Measurements from ENCODE around the gene PTPRG.

PTPRG gene

GRCh38 chr3:62335196-62335595 is 773.8 kb downstream of the PTPRG start:
- Histone ChIP-seq H3K4me3 (no peak overlapping the region), H3K27ac (no peak overlapping the region)

- no peak overlapping the region for H3K4me3 ChIP-seq
- H3K27ac ChIP-seq, result no peak overlapping the region
Observed at GRCh38 chr3:62343755-62344154, 782.4 kb downstream of the PTPRG start.
